BJ (cell line): ENCODE data around the gene ARHGAP26. TPM values are rescaled to one million over a fixed set of nuclear protein-coding genes. Genes with fewer than 3 reads are reported as not detected.

Source experiments
- CTCF ChIA-PET: fragments of 350-600 bp; formaldehyde crosslinking; extraction: SDS; loops from one replicate; lab custom pipeline; 2021; ENCODE audit warnings: antibody characterized with exemption, inconsistent platforms; lab: Yijun Ruan, JAX
- POLR2A ChIA-PET: fragments of 300-600 bp; sonication (Branson Sonifier 250); formaldehyde crosslinking; extraction: SDS; loops from one replicate; lab custom pipeline; 2021; ENCODE audit warnings: antibody characterized with exemption; lab: Charles Lee
- DNase-seq: peaks from one replicate; pipeline ENCODE4 v3.0.0-alpha.2; 2011; ENCODE audit warnings: low read depth
- H3K27me3 ChIP-seq: 2 replicates; pipeline ENCODE4 v1.6.0; 2011; ENCODE audit warnings: low read length; ENCODE audit not compliant: control insufficient read depth, insufficient read depth
- H3K36me3 ChIP-seq: 2 replicates; pipeline ENCODE4 v1.5.1; 2011; ENCODE audit warnings: low read length; ENCODE audit not compliant: control insufficient read depth, insufficient read depth
- H3K4me3 ChIP-seq: 2 replicates; pipeline ENCODE4 v1.5.1; 2011; ENCODE audit warnings: low read depth, mild to moderate bottlenecking, control low read depth, low read length
- polyA plus RNA-seq: library from polyadenylated mRNA; depleted of rRNA; stranded (reverse); fragments of >200 nt; gene quantifications from 2 replicates; pipeline ENCODE4 v1.2.3, GENCODE V29; 2011
- TF ChIP-seq, protein P1 (sequence below): IDR thresholded peaks from 2 replicates; pipeline ENCODE4 v1.5.1; 2011; ENCODE audit warnings: low read depth, mild to moderate bottlenecking, control low read depth, inconsistent platforms, low read length, moderate library complexity; ENCODE audit not compliant: insufficient read depth

ARHGAP26 gene
- polyA plus RNA-seq, 1 experiment, result 4.8 TPM

GRCh38 chr5:142792012-142792864 is 22.1 kb downstream of the ARHGAP26 start:
- CTCF ChIA-PET, result interaction anchor here (1.2 kb wide), 1 partner anchor 94 kb away, joined by 3 read pairs; no protein-coding TSS in a partner anchor
- TF ChIP-seq, protein P1, sequence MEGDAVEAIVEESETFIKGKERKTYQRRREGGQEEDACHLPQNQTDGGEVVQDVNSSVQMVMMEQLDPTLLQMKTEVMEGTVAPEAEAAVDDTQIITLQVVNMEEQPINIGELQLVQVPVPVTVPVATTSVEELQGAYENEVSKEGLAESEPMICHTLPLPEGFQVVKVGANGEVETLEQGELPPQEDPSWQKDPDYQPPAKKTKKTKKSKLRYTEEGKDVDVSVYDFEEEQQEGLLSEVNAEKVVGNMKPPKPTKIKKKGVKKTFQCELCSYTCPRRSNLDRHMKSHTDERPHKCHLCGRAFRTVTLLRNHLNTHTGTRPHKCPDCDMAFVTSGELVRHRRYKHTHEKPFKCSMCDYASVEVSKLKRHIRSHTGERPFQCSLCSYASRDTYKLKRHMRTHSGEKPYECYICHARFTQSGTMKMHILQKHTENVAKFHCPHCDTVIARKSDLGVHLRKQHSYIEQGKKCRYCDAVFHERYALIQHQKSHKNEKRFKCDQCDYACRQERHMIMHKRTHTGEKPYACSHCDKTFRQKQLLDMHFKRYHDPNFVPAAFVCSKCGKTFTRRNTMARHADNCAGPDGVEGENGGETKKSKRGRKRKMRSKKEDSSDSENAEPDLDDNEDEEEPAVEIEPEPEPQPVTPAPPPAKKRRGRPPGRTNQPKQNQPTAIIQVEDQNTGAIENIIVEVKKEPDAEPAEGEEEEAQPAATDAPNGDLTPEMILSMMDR, result no peak
- H3K27me3 ChIP-seq, result peaks cover 1% of the 10 kb centered on the region; the same call in 1 of the 2 replicates
- no peaks in the 10 kb centered on the region for H3K36me3 ChIP-seq
- DNase-seq, result no peak
- H3K4me3 ChIP-seq, result no peak overlapping the region
- POLR2A ChIA-PET, result no interaction called here

- TF ChIP-seq, protein P1, result no peak
- Histone ChIP-seq H3K4me3 (no peak overlapping the region), H3K27me3 (peaks cover 1% of the 10 kb centered on the region; the same call in 1 of the 2 replicates), H3K36me3 (no peaks in the 10 kb centered on the region)
- DNase-seq, result no peak
- POLR2A ChIA-PET, result no interaction called here
- CTCF ChIA-PET, result interaction anchor here (1.2 kb wide), 1 partner anchor 95 kb away, joined by 3 read pairs; no protein-coding TSS in a partner anchor
Measured at GRCh38 chr5:142792865-142793232, 22.7 kb downstream of the ARHGAP26 start.

GRCh38 chr5:142794537-142794936 is 24.4 kb downstream of the ARHGAP26 start:
- DNase-seq, result no peak
- TF ChIP-seq, protein P1, result no peak
- CTCF ChIA-PET, result interaction anchor here (0.9 kb wide), 1 partner anchor 21 kb away, joined by 3 read pairs; no protein-coding TSS in a partner anchor
- H3K27me3 ChIP-seq, result peaks cover 1% of the 10 kb centered on the region; the same call in 1 of the 2 replicates
- POLR2A ChIA-PET, result no interaction called here
- no peaks in the 10 kb centered on the region for H3K36me3 ChIP-seq
- H3K4me3 ChIP-seq, result no peak overlapping the region

DNA sequence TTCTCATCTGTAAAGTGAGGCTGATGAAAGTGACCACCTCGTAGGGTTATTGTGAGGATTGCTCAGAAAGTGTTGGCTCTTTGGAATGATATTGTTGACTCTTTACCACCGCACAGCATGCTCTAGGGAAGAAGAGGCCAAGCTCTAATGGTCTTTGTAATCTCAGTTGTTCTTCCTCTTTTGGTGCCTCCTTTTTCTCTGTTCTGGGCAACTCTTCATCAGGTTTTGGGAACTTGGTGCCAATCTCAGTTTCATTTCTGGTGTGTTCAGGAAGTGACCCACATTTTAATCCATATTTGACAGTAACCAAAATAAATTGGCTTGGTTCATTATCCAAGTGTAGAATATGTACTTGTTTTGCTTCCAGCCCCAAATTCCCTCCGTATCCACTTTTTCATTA is 25.1 kb downstream of the ARHGAP26 start:
- ChIA-PET CTCF (interaction anchor here (0.9 kb wide), 1 partner anchor 22 kb away, joined by 3 read pairs; no protein-coding TSS in a partner anchor), POLR2A (no interaction called here)
- H3K27me3 ChIP-seq, result peaks cover 1% of the 10 kb centered on the region; the same call in 1 of the 2 replicates
- H3K36me3 ChIP-seq, result no peaks in the 10 kb centered on the region
- DNase-seq, result no peak
- H3K4me3 ChIP-seq, result no peak overlapping the region
- TF ChIP-seq, protein P1, result no peak

- POLR2A ChIA-PET, result no interaction called here
- CTCF ChIA-PET, result interaction anchor here (1.0 kb wide), 1 partner anchor 70 kb away, joined by 5 read pairs; no protein-coding TSS in a partner anchor
Measured at GRCh38 chr5:142796492-142797109, 26.4 kb downstream of the ARHGAP26 start.

More at GRCh38 chr5:142796492-142797109, 26.4 kb downstream of the ARHGAP26 start:
- TF ChIP-seq, protein P1, result no peak
- DNase-seq, result no peak
- H3K27me3 ChIP-seq, result peaks cover 1% of the 10 kb centered on the region; the same call in 1 of the 2 replicates
- H3K36me3 ChIP-seq, result no peaks in the 10 kb centered on the region
- H3K4me3 ChIP-seq, result no peak overlapping the region
